ENCODE results near the gene PTPRE. TPM values are rescaled to one million over a fixed set of nuclear protein-coding genes. Genes with fewer than 3 reads are reported as not detected.

The PTPRE gene
- total RNA-seq, 1 experiment from 2014 or later: 12.3 TPM

DNA sequence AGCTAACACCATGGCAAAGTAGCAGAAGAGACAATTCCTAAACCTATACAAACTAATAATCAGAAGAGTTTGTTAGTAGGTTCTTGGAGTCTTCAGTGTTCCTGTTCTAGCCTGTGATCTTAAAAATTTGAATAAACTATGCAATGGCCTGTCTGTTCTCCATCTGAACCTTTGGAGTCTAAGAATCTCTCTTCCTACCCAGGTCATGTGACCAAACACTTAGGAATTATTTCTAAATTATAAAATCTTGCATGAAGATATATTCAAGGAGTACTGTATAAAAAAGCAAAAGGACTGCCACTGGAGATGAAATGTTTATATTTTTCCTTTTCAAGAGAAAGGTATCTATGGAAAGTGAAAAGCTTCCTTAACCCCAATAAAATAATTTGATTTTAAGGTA lies 216.9 kb downstream of the PTPRE start:
- peaks cover 71% of the 10 kb centered on the region for H3K79me2 ChIP-seq (ENCODE audit: insufficient read depth, low read length)
- peak overlapping the region; percentile 81; the same call in 1 of the 2 replicates for H3K4me2 ChIP-seq (ENCODE audit: low read length)
- no peak overlapping the region for H3K4me3 ChIP-seq (replicated peaks in 1 of 2; ENCODE audit: low read depth in 1 of 2, low read length in 2 of 2)
- ChIA-PET CTCF (no interaction called here), RAD21 (ENCODE audit: low non-redundant PET in 1 of 2, low total read pairs in 2 of 2, uncharacterized antibody in 2 of 2, unreplicated experiment in 2 of 2) (no interaction called here), POLR2A (no interaction called here)
- H3K36me3 ChIP-seq (ENCODE audit: control insufficient read depth in 1 of 2, insufficient read depth in 2 of 2, low read length in 2 of 2): peaks cover 26 to 51% of the 10 kb centered on the region in 2 experiments
- H2AFZ ChIP-seq (ENCODE audit: low read depth, low read length, poor library complexity, severe bottlenecking): no peak overlapping the region
- DNase-seq (ENCODE audit: low read depth, low spot score): no peak
- peak overlapping the region; percentile 96; the same call in 1 of the 2 replicates for H3K9ac ChIP-seq (ENCODE audit: low read length)
- intact Hi-C loops (cut with micrococcal nuclease): no loop called here
- TF ChIP-seq EZH2phosphoT487 (IDR thresholded peaks at IDR 0.05; ENCODE audit: borderline replicate concordance): no peak
- TF ChIP-seq, protein P1, sequence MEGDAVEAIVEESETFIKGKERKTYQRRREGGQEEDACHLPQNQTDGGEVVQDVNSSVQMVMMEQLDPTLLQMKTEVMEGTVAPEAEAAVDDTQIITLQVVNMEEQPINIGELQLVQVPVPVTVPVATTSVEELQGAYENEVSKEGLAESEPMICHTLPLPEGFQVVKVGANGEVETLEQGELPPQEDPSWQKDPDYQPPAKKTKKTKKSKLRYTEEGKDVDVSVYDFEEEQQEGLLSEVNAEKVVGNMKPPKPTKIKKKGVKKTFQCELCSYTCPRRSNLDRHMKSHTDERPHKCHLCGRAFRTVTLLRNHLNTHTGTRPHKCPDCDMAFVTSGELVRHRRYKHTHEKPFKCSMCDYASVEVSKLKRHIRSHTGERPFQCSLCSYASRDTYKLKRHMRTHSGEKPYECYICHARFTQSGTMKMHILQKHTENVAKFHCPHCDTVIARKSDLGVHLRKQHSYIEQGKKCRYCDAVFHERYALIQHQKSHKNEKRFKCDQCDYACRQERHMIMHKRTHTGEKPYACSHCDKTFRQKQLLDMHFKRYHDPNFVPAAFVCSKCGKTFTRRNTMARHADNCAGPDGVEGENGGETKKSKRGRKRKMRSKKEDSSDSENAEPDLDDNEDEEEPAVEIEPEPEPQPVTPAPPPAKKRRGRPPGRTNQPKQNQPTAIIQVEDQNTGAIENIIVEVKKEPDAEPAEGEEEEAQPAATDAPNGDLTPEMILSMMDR (IDR thresholded peaks at IDR 0.05 in 2 of 3, conservative IDR thresholded peaks at IDR 0.05 in 1 of 3; ENCODE audit: borderline replicate concordance in 1 of 3, insufficient read depth in 1 of 3, low read depth in 2 of 3, low read length in 2 of 3): no peak
- no peak for TF ChIP-seq ZNF274 (IDR thresholded peaks at IDR 0.05; ENCODE audit: low read depth, low read length)
- TF ChIP-seq EGR1 (IDR thresholded peaks at IDR 0.05; ENCODE audit: low read depth): no peak
- TF ChIP-seq EZH2 (IDR thresholded peaks at IDR 0.05): no peak
- TF ChIP-seq FOSL1 (IDR thresholded peaks at IDR 0.05; ENCODE audit: low read depth): no peak
- TF ChIP-seq, protein P2, sequence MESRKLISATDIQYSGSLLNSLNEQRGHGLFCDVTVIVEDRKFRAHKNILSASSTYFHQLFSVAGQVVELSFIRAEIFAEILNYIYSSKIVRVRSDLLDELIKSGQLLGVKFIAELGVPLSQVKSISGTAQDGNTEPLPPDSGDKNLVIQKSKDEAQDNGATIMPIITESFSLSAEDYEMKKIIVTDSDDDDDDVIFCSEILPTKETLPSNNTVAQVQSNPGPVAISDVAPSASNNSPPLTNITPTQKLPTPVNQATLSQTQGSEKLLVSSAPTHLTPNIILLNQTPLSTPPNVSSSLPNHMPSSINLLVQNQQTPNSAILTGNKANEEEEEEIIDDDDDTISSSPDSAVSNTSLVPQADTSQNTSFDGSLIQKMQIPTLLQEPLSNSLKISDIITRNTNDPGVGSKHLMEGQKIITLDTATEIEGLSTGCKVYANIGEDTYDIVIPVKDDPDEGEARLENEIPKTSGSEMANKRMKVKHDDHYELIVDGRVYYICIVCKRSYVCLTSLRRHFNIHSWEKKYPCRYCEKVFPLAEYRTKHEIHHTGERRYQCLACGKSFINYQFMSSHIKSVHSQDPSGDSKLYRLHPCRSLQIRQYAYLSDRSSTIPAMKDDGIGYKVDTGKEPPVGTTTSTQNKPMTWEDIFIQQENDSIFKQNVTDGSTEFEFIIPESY (IDR thresholded peaks at IDR 0.05; ENCODE audit: extremely low read depth, insufficient replicate concordance, low read length): no peak
- no peak for TF ChIP-seq CEBPB (IDR thresholded peaks at IDR 0.05; ENCODE audit: low read depth)
- TF ChIP-seq TCF7L2 (IDR thresholded peaks at IDR 0.05; ENCODE audit: borderline replicate concordance, extremely low read depth, insufficient read depth, insufficient read length): no peak
- no peak for TF ChIP-seq YY1 (IDR thresholded peaks at IDR 0.05; ENCODE audit: extremely low read depth, insufficient replicate concordance, low read depth, low read length)
- TF ChIP-seq SP1 (IDR thresholded peaks at IDR 0.05; ENCODE audit: low read depth): no peak
- no peak for TF ChIP-seq SRF (IDR thresholded peaks at IDR 0.05; ENCODE audit: low read depth)
- TF ChIP-seq POLR2AphosphoS5 (IDR thresholded peaks at IDR 0.05; ENCODE audit: low read depth, low read length): no peak
- TF ChIP-seq, protein P3, sequence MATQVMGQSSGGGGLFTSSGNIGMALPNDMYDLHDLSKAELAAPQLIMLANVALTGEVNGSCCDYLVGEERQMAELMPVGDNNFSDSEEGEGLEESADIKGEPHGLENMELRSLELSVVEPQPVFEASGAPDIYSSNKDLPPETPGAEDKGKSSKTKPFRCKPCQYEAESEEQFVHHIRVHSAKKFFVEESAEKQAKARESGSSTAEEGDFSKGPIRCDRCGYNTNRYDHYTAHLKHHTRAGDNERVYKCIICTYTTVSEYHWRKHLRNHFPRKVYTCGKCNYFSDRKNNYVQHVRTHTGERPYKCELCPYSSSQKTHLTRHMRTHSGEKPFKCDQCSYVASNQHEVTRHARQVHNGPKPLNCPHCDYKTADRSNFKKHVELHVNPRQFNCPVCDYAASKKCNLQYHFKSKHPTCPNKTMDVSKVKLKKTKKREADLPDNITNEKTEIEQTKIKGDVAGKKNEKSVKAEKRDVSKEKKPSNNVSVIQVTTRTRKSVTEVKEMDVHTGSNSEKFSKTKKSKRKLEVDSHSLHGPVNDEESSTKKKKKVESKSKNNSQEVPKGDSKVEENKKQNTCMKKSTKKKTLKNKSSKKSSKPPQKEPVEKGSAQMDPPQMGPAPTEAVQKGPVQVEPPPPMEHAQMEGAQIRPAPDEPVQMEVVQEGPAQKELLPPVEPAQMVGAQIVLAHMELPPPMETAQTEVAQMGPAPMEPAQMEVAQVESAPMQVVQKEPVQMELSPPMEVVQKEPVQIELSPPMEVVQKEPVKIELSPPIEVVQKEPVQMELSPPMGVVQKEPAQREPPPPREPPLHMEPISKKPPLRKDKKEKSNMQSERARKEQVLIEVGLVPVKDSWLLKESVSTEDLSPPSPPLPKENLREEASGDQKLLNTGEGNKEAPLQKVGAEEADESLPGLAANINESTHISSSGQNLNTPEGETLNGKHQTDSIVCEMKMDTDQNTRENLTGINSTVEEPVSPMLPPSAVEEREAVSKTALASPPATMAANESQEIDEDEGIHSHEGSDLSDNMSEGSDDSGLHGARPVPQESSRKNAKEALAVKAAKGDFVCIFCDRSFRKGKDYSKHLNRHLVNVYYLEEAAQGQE (IDR thresholded peaks at IDR 0.05; ENCODE audit: low read depth): no peak
- TF ChIP-seq CBX3 (IDR thresholded peaks at IDR 0.05; ENCODE audit: low read depth): no peak
- no peak for TF ChIP-seq ZFX (IDR thresholded peaks at IDR 0.05)
- TF ChIP-seq, protein P4, sequence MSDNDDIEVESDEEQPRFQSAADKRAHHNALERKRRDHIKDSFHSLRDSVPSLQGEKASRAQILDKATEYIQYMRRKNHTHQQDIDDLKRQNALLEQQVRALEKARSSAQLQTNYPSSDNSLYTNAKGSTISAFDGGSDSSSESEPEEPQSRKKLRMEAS (IDR thresholded peaks at IDR 0.05): no peak
- no peak for TF ChIP-seq SIN3A (IDR thresholded peaks at IDR 0.05; ENCODE audit: low read depth)
- no peak overlapping the region for H3K27ac ChIP-seq (ENCODE audit: low read depth, low read length)
- no peak for ATAC-seq
- H4K20me1 ChIP-seq (ENCODE audit: insufficient read depth): peaks cover 17% of the 10 kb centered on the region; the same call in 1 of the 2 replicates
- H3K4me1 ChIP-seq (ENCODE audit: control insufficient read depth in 1 of 2, insufficient read depth in 2 of 2, low read length in 2 of 2): peaks cover 11 to 22% of the 10 kb centered on the region in 2 experiments; a peak in 3 of 4 replicates
- H3K27me3 ChIP-seq (ENCODE audit: insufficient read depth, low read length): no peaks in the 10 kb centered on the region
- no peaks in the 10 kb centered on the region for H3K9me2 ChIP-seq (ENCODE audit: insufficient read depth)
- no peaks in the 10 kb centered on the region for H3K9me3 ChIP-seq (ENCODE audit: control insufficient read depth in 1 of 2, insufficient read depth in 1 of 2, low read depth in 1 of 2, low read length in 2 of 2)
- no TSS peak for BruUV-seq (replicated peaks)

Measured in HCT116 (cell line).